K562 (cell line): ENCODE measurements around the gene SMARCC1. TPM values are rescaled to one million over a fixed set of nuclear protein-coding genes. Genes with fewer than 3 reads are reported as not detected.

Experiments
- ATAC-seq: fragments of 200-7000 bp; cut with Tn5 transposase; 3 replicates; pipeline ENCODE4 v1.9.1; 2020; ENCODE audit warnings: moderate library complexity
- BruUV-seq: library from RNA; stranded (reverse); fragments of 400-500 nt; replicated peaks from 2 replicates; lab custom pipeline; 2021; lab: Mats Ljungman, UMichigan
- CTCF ChIA-PET: fragments of 300-600 bp; formaldehyde crosslinking; extraction: SDS; loops from one replicate; lab custom pipeline; 2021; ENCODE audit warnings: low intra/inter-chr PET ratio; lab: Yijun Ruan, JAX
- POLR2A ChIA-PET: fragments of 300-600, 350-650 bp; sonication (Branson Sonifier 250); formaldehyde crosslinking; extraction: SDS; loops from one replicate; lab custom pipeline; 2021; ENCODE audit warnings: antibody characterized with exemption, inconsistent platforms; lab: Yijun Ruan, JAX
- DNase-seq, 4 experiments: peaks; one replicate each; pipeline versions ENCODE4 v3.0.0 to v3.0.0-alpha.2; 2011 to 2018; ENCODE audit warnings: low spot score in 3 of 4, mixed read lengths in 3 of 4; ENCODE audit errors: extremely low read depth in 1 of 4
- FAIRE-seq: peaks from 2 replicates; lab custom pipeline; 2011; peaks lifted over from hg19 to GRCh38; lab: Jason Lieb, UNC
- H2AFZ ChIP-seq: 2 replicates; pipeline ENCODE4 v1.6.0; 2011; ENCODE audit warnings: low read depth, low read length, control low read depth, inconsistent platforms
- H3K27ac ChIP-seq: fragments of 200-600 bp; 3 replicates; pipeline ENCODE4 v1.8.0; 2011; ENCODE audit warnings: low read depth, mild to moderate bottlenecking, control low read depth, inconsistent platforms, low read length, moderate library complexity, mixed read lengths; ENCODE audit errors: extremely low read depth
- H3K27me3 ChIP-seq, 2 experiments: fragments of 300-600 bp in 1 of 2; 2 replicates in 1 of 2; 3 replicates in 1 of 2; pipeline versions ENCODE4 v1.6.0 to v1.8.0; 2011; ENCODE audit warnings: inconsistent platforms in 2 of 2, low read length in 2 of 2, mild to moderate bottlenecking in 1 of 2, mixed read lengths in 1 of 2, moderate library complexity in 1 of 2; ENCODE audit not compliant: control insufficient read depth in 2 of 2, insufficient read depth in 2 of 2
- H3K36me3 ChIP-seq: fragments of 300-600 bp; 3 replicates; pipeline ENCODE4 v1.8.0; 2011; ENCODE audit warnings: mild to moderate bottlenecking, low read length, inconsistent platforms; ENCODE audit not compliant: control insufficient read depth, insufficient read depth
- H3K4me1 ChIP-seq, 2 experiments: fragments of 200-600 bp in 1 of 2; replicated peaks in 1 of 2; 2 replicates in 1 of 2; 3 replicates in 1 of 2; pipeline versions ENCODE4 v1.5.1 to v1.8.0; 2011; ENCODE audit warnings: inconsistent platforms in 2 of 2, low read length in 2 of 2, mild to moderate bottlenecking in 1 of 2, mixed read lengths in 1 of 2, moderate library complexity in 1 of 2; ENCODE audit not compliant: control insufficient read depth in 2 of 2, insufficient read depth in 2 of 2
- H3K4me2 ChIP-seq: 2 replicates; pipeline ENCODE4 v1.6.1; 2011; ENCODE audit warnings: low read length, control low read depth, inconsistent platforms, mixed read lengths; ENCODE audit not compliant: insufficient read depth
- H3K4me3 ChIP-seq: fragments of 200-600 bp; sonication (generic), shearing (Covaris generic); 2 replicates; pipeline ENCODE4 v1.5.1; 2016; ENCODE audit warnings: control low read depth, inconsistent platforms
- H3K79me2 ChIP-seq: fragments of 200-600 bp; 3 replicates; pipeline ENCODE4 v1.8.0; 2011; ENCODE audit warnings: low read length, inconsistent platforms; ENCODE audit not compliant: control insufficient read depth, insufficient read depth
- H3K9ac ChIP-seq, 2 experiments: 2 replicates each; pipeline versions ENCODE4 v1.6.0 to v1.6.1; 2011; ENCODE audit warnings: low read depth in 2 of 2, low read length in 2 of 2, control low read depth in 1 of 2, inconsistent platforms in 1 of 2, mild to moderate bottlenecking in 1 of 2, mixed read lengths in 1 of 2; ENCODE audit not compliant: insufficient read depth in 1 of 2
- H3K9me1 ChIP-seq: one replicate; pipeline ENCODE4 v1.6.0; 2011; ENCODE audit warnings: inconsistent platforms, mild to moderate bottlenecking, low read length, moderate library complexity; ENCODE audit not compliant: control insufficient read depth, insufficient read depth
- H3K9me3 ChIP-seq: replicated peaks from 2 replicates; pipeline ENCODE4 v1.5.1; 2011; ENCODE audit warnings: low read depth, low read length, inconsistent platforms; ENCODE audit not compliant: control insufficient read depth, insufficient read depth
- H4K20me1 ChIP-seq: replicated peaks from 2 replicates; pipeline ENCODE4 v1.6.1; 2011; ENCODE audit warnings: low read length, inconsistent platforms, mixed read lengths; ENCODE audit not compliant: control insufficient read depth, insufficient read depth
- CREM ChIP-seq: IDR thresholded peaks from 2 replicates; pipeline ENCODE4 v1.6.1; 2014; ENCODE audit warnings: antibody characterized with exemption, low read depth
- EHMT2 ChIP-seq: fragments of 450-650 bp; IDR thresholded peaks from 2 replicates; pipeline ENCODE4 v1.6.1; 2018; ENCODE audit warnings: antibody characterized with exemption
- ELK3 ChIP-seq: fragments of 450-650 bp; formaldehyde crosslinking; IDR thresholded peaks from 2 replicates; pipeline ENCODE4 v1.4.0; 2020; ENCODE audit warnings: mild to moderate bottlenecking
- ESRRA ChIP-seq: fragments of 450-650 bp; IDR thresholded peaks from 2 replicates; pipeline ENCODE4 v1.6.1; 2014; ENCODE audit warnings: low read depth, mild to moderate bottlenecking, moderate library complexity, borderline replicate concordance
- RB1 ChIP-seq: fragments of 450-650 bp; IDR thresholded peaks from 2 replicates; pipeline ENCODE4 v1.6.1; 2017; ENCODE audit warnings: low read depth, mild to moderate bottlenecking
- ZNF318 ChIP-seq, 2 experiments: fragments of 450-650 bp; IDR thresholded peaks; 2 replicates each; pipeline ENCODE4 v1.6.1; 2016; ENCODE audit warnings: mild to moderate bottlenecking in 2 of 2, borderline replicate concordance in 1 of 2, low read depth in 1 of 2, moderate library complexity in 1 of 2
- ZNF699 ChIP-seq: fragments of 250-450 bp; sonication (Bioruptor Pico); IDR thresholded peaks from 2 replicates; pipeline ENCODE4 v1.8.0; 2021; ENCODE audit warnings: mild to moderate bottlenecking, moderate library complexity; ENCODE audit not compliant: insufficient replicate concordance
- ZNF76 ChIP-seq: fragments of 250-450 bp; sonication (Bioruptor Pico); IDR thresholded peaks from 2 replicates; pipeline ENCODE4 v1.4.0; 2020; ENCODE audit warnings: mild to moderate bottlenecking, moderate library complexity, borderline replicate concordance
- WGBS: fragments of 100-300 bp; shearing (Covaris generic); methylation state at CpG from one replicate; pipeline ENCODE4 v1.1.6; 2016; ENCODE audit warnings: low coverage, mixed read lengths; ENCODE audit not compliant: insufficient coverage; ENCODE audit errors: missing lambda C conversion rate; 5-methylcytosine and 5-hydroxymethylcytosine counted together
- in situ Hi-C: fragments of 300-500 bp; cut with MboI; formaldehyde crosslinking; loops from 4 replicates; pipeline ENCODE4 v1.15.0; 2018; ENCODE audit warnings: inconsistent platforms, mixed read lengths
- intact Hi-C: fragments of 100-400 bp; cut with micrococcal nuclease; formaldehyde crosslinking; loops from 2 replicates; pipeline ENCODE4 v1.14.2; 2022
- polyA plus RNA-seq, 8 experiments: library from polyadenylated mRNA; depleted of rRNA in 4 of 8; stranded (reverse) in 5 of 8; unstranded in 3 of 8; fragments of >200 nt; fragmentation: Nextera tagmentation in 2 of 8; fragmentation: Illumina TruSeq in 1 of 8; extraction: Ambion mirVana in 2 of 8; extraction: Trizol in 1 of 8; gene quantifications; 2 replicates each; pipeline versions ENCODE4 v1.2.1 to v1.2.3, GENCODE V29; 2011 to 2014; ENCODE audit warnings: inconsistent platforms in 1 of 8, missing spikeins in 1 of 8
- total RNA-seq, 7 experiments: library from RNA; depleted of rRNA in 6 of 7; stranded (reverse); fragments of >200 nt in 6 of 7; fragmentation: Illumina TruSeq in 2 of 7; extraction: Trizol in 2 of 7; gene quantifications; 2 replicates each; pipeline versions ENCODE4 v1.2.1 to v1.2.3, GENCODE V29; 2011 to 2021; ENCODE audit warnings: low replicate concordance in 1 of 7
- TF ChIP-seq, protein P1 (sequence below), 2 experiments: fragments of 450-650 bp; IDR thresholded peaks; 2 replicates each; pipeline ENCODE4 v1.6.1; 2018; ENCODE audit warnings: mild to moderate bottlenecking in 2 of 2, low read depth in 1 of 2; ENCODE audit not compliant: partially characterized antibody in 2 of 2

Gene SMARCC1
- total and polyA plus RNA-seq, 9 of the 15 experiments (the other 6 are each of a cell fraction or from before 2014, with no cell fraction given): 20.7 to 199 (median 66.0) TPM

- ATAC-seq (no peak), DNase-seq (no peak), FAIRE-seq (no peak)
- ChIA-PET CTCF (no interaction called here), POLR2A (interaction anchor here (0.6 to 1.1 kb wide), 4 partner anchors 10 to 32 kb away, joined by 3 read pairs; no protein-coding TSS in a partner anchor)
- no peaks in the 10 kb centered on the region for H3K9me3 ChIP-seq
- peaks cover 92% of the 10 kb centered on the region for H3K36me3 ChIP-seq
- H3K79me2 ChIP-seq: peaks cover 4% of the 10 kb centered on the region; the same call in 1 of the 3 replicates
- intact Hi-C loops: loop anchor here (10.0 kb wide), 1 partner anchor 442 kb away; no protein-coding TSS in a partner anchor
- no TSS peak for BruUV-seq
- no peak overlapping the region for H3K9ac ChIP-seq
- H3K4me2 ChIP-seq: no peak overlapping the region
- no peak overlapping the region for H3K27ac ChIP-seq
- no peak overlapping the region for H2AFZ ChIP-seq
- H3K4me1 ChIP-seq: no peaks in the 10 kb centered on the region; a peak in 1 of 5 replicates
- 92% methylated on average over 2 of the region's 2 CpGs for WGBS
- H3K27me3 ChIP-seq: no peaks in the 10 kb centered on the region
- H4K20me1 ChIP-seq: no peaks in the 10 kb centered on the region
- in situ Hi-C loops: no loop called here
- H3K9me1 ChIP-seq: no peaks in the 10 kb centered on the region
- H3K4me3 ChIP-seq: no peak overlapping the region
- TF ChIP-seq CREM (no peak), ZNF76 (CRISPR knock-in tag) (no peak), ESRRA (no peak), RB1 (no peak), ZNF318 (IDR thresholded peaks at IDR 0.05; ENCODE audit: borderline replicate concordance in 1 of 2, low read depth in 1 of 2) (no peak), ZNF699 (CRISPR knock-in tag) (no peak), EHMT2 (no peak), ELK3 (no peak)
- TF ChIP-seq, protein P1, sequence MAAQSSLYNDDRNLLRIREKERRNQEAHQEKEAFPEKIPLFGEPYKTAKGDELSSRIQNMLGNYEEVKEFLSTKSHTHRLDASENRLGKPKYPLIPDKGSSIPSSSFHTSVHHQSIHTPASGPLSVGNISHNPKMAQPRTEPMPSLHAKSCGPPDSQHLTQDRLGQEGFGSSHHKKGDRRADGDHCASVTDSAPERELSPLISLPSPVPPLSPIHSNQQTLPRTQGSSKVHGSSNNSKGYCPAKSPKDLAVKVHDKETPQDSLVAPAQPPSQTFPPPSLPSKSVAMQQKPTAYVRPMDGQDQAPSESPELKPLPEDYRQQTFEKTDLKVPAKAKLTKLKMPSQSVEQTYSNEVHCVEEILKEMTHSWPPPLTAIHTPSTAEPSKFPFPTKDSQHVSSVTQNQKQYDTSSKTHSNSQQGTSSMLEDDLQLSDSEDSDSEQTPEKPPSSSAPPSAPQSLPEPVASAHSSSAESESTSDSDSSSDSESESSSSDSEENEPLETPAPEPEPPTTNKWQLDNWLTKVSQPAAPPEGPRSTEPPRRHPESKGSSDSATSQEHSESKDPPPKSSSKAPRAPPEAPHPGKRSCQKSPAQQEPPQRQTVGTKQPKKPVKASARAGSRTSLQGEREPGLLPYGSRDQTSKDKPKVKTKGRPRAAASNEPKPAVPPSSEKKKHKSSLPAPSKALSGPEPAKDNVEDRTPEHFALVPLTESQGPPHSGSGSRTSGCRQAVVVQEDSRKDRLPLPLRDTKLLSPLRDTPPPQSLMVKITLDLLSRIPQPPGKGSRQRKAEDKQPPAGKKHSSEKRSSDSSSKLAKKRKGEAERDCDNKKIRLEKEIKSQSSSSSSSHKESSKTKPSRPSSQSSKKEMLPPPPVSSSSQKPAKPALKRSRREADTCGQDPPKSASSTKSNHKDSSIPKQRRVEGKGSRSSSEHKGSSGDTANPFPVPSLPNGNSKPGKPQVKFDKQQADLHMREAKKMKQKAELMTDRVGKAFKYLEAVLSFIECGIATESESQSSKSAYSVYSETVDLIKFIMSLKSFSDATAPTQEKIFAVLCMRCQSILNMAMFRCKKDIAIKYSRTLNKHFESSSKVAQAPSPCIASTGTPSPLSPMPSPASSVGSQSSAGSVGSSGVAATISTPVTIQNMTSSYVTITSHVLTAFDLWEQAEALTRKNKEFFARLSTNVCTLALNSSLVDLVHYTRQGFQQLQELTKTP (IDR thresholded peaks at IDR 0.05; ENCODE audit: low read depth in 1 of 2, partially characterized antibody in 2 of 2): no peak
Measured at GRCh38 chr3:47712398-47712797, 69.3 kb downstream of the SMARCC1 start.
